Stimulated activated CD4-positive, alpha-beta T cell treated with anti-CD3 and anti-CD28 coated beads, Interleukin-12 subunit alpha, Interleukin-12 subunit beta, amount 100 ng/mL, for 4 hours (primary cell): ENCODE data around the gene PLCH1.
"Not testable (repeated sequence)": the region's sequence is repeated elsewhere in the genome, so short reads cannot be mapped to it uniquely, and the experiment has no call there.

Experiments used
- DNase-seq: peaks from one replicate; pipeline ENCODE4 v3.0.0-alpha.2; 2020

The PLCH1 gene

GRCh38 chr3:155404486-155404885 lies 340.4 kb downstream of the PLCH1 start:
- DNase-seq = no peak

GRCh38 chr3:155402656-155403055 lies 342.2 kb downstream of the PLCH1 start:
- no peak for DNase-seq

- DNase-seq = no peak
These were observed 346.8 kb downstream of the PLCH1 start for GRCh38 chr3:155398046-155398445.

- DNase-seq = not testable (repeated sequence)
These were observed 350.0 kb downstream of the PLCH1 start for GRCh38 chr3:155394896-155395295.

- DNase-seq = no peak
These were observed 350.6 kb downstream of the PLCH1 start for GRCh38 chr3:155394240-155394639.

GRCh38 chr3:155393316-155393715 lies 351.6 kb downstream of the PLCH1 start:
- DNase-seq = no peak

- DNase-seq = no peak
These were observed 352.7 kb downstream of the PLCH1 start for GRCh38 chr3:155392138-155392537.

GRCh38 chr3:155391551-155391958 lies 353.3 kb downstream of the PLCH1 start:
- no peak for DNase-seq

- DNase-seq = no peak
These were observed 353.8 kb downstream of the PLCH1 start for GRCh38 chr3:155391104-155391503.

- no peak for DNase-seq
These were observed 354.5 kb downstream of the PLCH1 start for GRCh38 chr3:155390351-155390750.

- DNase-seq = no peak
These were observed 356.5 kb downstream of the PLCH1 start for GRCh38 chr3:155388417-155388816.

- DNase-seq = no peak
These were observed 357.3 kb downstream of the PLCH1 start for GRCh38 chr3:155387571-155387970.

- no peak for DNase-seq
These were observed 358.0 kb downstream of the PLCH1 start for GRCh38 chr3:155386919-155387318.

GRCh38 chr3:155385896-155386625 lies 358.8 kb downstream of the PLCH1 start:
- no peak for DNase-seq

- DNase-seq = no peak
These were observed 362.4 kb downstream of the PLCH1 start for GRCh38 chr3:155382396-155383042.

- DNase-seq = no peak
These were observed 367.0 kb downstream of the PLCH1 start for GRCh38 chr3:155377847-155378246.

- no peak for DNase-seq
These were observed 367.8 kb downstream of the PLCH1 start for GRCh38 chr3:155377071-155377470.

GRCh38 chr3:155372281-155372680 lies 372.6 kb downstream of the PLCH1 start:
- DNase-seq = no peak

GRCh38 chr3:155370764-155371503 lies 373.9 kb downstream of the PLCH1 start:
- no peak for DNase-seq

- no peak for DNase-seq
These were observed 374.7 kb downstream of the PLCH1 start for GRCh38 chr3:155370198-155370597.

- no peak for DNase-seq
These were observed 375.1 kb downstream of the PLCH1 start for GRCh38 chr3:155369735-155370134.

GRCh38 chr3:155369244-155369643 lies 375.6 kb downstream of the PLCH1 start:
- DNase-seq = no peak

- DNase-seq = no peak
These were observed 376.1 kb downstream of the PLCH1 start for GRCh38 chr3:155368786-155369185.

- DNase-seq = no peak
These were observed 377.4 kb downstream of the PLCH1 start for GRCh38 chr3:155367506-155367905.
